Activated T-helper 1 cell treated with anti-CD3 and anti-CD28 coated beads, Interleukin-12 subunit alpha, Interleukin-12 subunit beta, Interleukin-2, Interleukin-4 antibody, amounts not matched to agents 30 ng/mL and 10 ng/mL and 1 ng/mL, durations not matched to agents 14 hours and 24 hours and 36 hours (primary cell): ENCODE measurements around the gene ZNF337. TPM values are rescaled to one million over a fixed set of nuclear protein-coding genes. Genes with fewer than 3 reads are reported as not detected.
"Not testable (repeated sequence)": the region's sequence is repeated elsewhere in the genome, so short reads cannot be mapped to it uniquely, and the experiment has no call there.

Experiments used
- DNase-seq: peaks from one replicate; pipeline ENCODE4 v3.0.0; 2021; ENCODE audit warnings: low spot score
- H3K27ac Mint-ChIP-seq: one replicate; pipeline ENCODE4 v1.8.0; 2021; ENCODE audit warnings: mild to moderate bottlenecking, mixed read lengths
- H3K27me3 Mint-ChIP-seq: one replicate; pipeline ENCODE4 v1.8.0; 2022; ENCODE audit warnings: mild to moderate bottlenecking, moderate library complexity, mixed read lengths; ENCODE audit not compliant: insufficient read depth
- H3K36me3 Mint-ChIP-seq: one replicate; pipeline ENCODE4 v1.8.0; 2021; ENCODE audit warnings: low read depth, mixed read lengths
- H3K4me1 Mint-ChIP-seq: one replicate; pipeline ENCODE4 v1.8.0; 2021; ENCODE audit warnings: low read depth, mixed read lengths
- H3K4me3 Mint-ChIP-seq: one replicate; pipeline ENCODE4 v1.8.0; 2021; ENCODE audit warnings: mild to moderate bottlenecking, moderate library complexity, mixed read lengths
- H3K9me3 Mint-ChIP-seq: one replicate; pipeline ENCODE4 v1.8.0; 2021; ENCODE audit warnings: mixed read lengths
- intact Hi-C: fragments of 100-400 bp; cut with micrococcal nuclease; formaldehyde crosslinking; loops from one replicate; pipeline ENCODE4 v1.15.1; 2024
- total RNA-seq: library from RNA; stranded (reverse); gene quantifications from 2 replicates; pipeline ENCODE4 v1.2.3, GENCODE V29; 2022

ZNF337 gene
- total RNA-seq, 1 donor from 2014 or later = 13.9 TPM

DNA sequence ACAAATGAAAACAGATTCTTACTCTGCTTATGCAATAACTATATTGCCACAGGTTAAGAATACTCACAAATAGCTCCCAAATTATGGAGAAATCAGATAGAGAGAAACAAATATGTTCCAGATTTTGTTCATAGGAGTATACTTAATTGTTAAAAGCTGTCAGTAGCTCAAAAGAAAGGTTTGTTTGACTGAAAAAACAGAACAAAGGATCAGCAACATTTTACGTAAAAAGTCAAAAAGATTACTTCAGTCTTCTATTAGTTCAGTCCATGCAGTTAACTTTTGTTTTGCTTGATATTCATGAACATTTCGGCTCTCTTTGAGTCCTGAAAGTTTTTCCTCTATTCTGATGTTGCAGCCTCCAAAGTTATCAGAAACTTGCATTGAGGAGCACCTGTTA lies 59.4 kb downstream of the ZNF337 start:
- Mint-ChIP-seq H3K36me3 (peaks cover 20% of the 10 kb centered on the region), H3K27me3 (peaks cover 1% of the 10 kb centered on the region), H3K27ac (no peak overlapping the region), H3K4me3 (no peak overlapping the region), H3K9me3 (peaks cover 21% of the 10 kb centered on the region), H3K4me1 (peaks cover 13% of the 10 kb centered on the region)
- no peak for DNase-seq
- intact Hi-C loops = no loop called here

DNA sequence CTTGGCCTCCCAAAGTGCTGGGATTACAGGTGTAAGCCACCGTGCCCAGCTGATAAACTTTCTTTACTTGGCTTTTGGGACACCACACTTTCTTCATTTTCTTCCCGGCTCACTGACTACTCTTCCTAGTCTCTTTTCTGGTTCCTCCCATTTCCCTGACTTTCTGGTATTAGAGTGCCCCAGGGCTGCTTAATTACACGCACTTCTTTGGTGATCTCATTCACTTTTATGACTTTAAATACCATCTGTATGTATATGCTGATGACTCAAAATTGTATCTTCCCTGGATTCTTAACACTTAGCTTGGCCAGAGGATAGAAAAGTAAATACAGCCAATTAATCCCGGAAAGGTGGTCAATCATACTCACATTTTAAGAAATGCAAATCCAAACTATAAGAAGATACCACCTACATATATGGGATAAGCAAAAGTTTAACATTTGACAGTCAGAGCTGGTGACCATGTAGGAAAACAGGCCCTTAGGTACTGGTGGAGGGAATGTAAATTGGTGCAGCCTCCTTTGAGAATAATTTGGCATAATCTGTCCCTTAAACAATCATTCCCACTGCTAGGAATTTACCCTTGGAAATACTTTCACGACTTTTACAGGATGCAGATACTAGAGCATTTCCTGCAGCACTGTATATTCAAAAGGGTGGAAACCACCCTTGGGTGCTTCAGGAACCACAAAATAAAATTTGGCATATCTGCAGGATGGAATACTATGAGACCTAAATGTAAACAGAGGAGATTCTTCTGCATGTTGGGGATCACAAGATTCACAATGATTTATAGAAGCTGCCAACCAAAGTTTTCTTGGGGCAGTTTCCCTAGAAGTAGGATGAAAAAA lies 63.5 kb downstream of the ZNF337 start:
- peaks cover 20% of the 10 kb centered on the region for H3K36me3 Mint-ChIP-seq
- intact Hi-C loops = no loop called here
- H3K4me1 Mint-ChIP-seq = peaks cover 13% of the 10 kb centered on the region

DNA sequence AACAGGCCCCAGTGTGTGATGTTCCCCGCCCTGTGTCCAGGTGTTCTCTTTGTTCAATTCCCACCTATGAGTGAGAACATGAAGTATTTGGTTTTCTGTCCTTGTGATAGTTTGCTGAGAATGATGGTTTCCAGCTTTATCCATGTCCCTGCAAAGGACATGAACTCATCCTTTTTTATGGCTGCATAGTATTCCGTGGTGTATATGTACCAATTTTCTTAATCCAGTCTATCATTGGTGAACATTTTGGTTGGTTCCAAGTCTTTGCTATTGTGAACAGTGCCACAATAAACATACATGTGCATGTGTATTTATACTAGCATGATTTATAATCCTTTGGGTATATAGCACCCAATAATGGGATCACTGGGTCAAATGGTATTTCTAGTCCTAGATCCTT lies 66.0 kb downstream of the ZNF337 start:
- DNase-seq, H3K27ac Mint-ChIP-seq, intact Hi-C loops, H3K27me3 Mint-ChIP-seq, H3K4me3 Mint-ChIP-seq: not testable (repeated sequence)
- Mint-ChIP-seq H3K4me1 (peaks cover 13% of the 10 kb centered on the region), H3K36me3 (peaks cover 14% of the 10 kb centered on the region), H3K9me3 (peaks cover 42% of the 10 kb centered on the region)

More for the DNA sequence above, 63.5 kb downstream of the ZNF337 start:
- Mint-ChIP-seq H3K27me3 (peaks cover 1% of the 10 kb centered on the region), H3K27ac (no peak overlapping the region), H3K4me3 (no peak overlapping the region), H3K9me3 (peaks cover 47% of the 10 kb centered on the region)
- no peak for DNase-seq

DNA sequence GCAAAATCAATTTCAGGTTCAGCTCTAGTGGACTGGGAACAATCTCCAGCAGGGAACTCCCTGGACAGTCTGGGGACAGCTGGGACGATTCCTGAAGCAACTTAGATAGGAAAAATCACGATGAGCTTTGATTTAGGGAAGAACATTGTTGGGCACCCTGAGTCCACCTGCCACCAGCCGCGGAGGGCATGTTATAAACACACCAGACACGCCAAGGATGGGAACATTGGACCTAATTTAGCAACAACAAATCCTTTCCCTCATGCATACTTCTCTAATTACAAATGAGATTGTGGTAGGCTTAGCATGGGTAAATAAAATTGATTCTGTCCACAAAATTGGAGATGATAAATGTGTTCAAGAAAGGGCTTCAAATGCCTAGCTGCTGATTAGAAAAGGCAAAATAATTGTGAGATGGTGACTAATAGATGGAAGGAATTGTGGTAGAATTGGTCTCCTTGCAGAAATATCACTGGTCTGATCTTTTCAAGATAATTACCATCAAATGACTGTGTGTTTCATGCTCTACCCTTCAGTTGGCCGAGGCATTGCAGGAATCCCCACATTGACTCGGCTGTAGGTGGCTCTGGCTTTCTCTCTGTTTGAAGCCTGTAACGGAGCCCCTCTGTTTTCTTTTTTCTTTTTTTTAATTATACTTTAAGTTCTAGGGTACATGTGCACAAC lies 66.7 kb downstream of the ZNF337 start:
- peaks cover 9% of the 10 kb centered on the region for H3K36me3 Mint-ChIP-seq
- peaks cover 42% of the 10 kb centered on the region for H3K9me3 Mint-ChIP-seq
- no peak overlapping the region for H3K27ac Mint-ChIP-seq
- no peak for DNase-seq
- peaks cover 13% of the 10 kb centered on the region for H3K4me1 Mint-ChIP-seq
- intact Hi-C loops = no loop called here
- H3K4me3 Mint-ChIP-seq = no peak overlapping the region
- peaks cover under 1% of the 10 kb centered on the region for H3K27me3 Mint-ChIP-seq

DNA sequence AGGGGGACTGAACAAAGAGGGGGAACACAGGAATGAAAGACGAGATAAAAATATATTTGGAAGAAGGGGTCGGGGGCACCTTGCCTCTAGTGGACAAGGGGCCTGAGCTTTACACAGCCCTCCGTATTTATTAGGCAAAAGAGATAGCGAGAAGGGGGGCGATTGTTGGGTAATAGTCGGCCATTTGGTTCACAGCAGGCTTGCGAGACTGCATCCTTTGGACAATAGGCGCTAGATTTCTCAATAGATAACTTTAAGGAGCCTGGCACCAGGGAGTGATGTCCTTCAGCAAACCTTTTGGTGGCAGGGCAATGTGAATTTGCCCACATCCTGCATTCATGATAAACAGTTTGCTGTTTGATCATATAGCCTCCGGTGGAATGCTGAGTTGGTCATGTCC lies 69.9 kb downstream of the ZNF337 start:
- Mint-ChIP-seq H3K36me3 (peaks cover 11% of the 10 kb centered on the region), H3K27me3 (peaks cover 4% of the 10 kb centered on the region), H3K4me3 (no peak overlapping the region), H3K9me3 (peaks cover 38% of the 10 kb centered on the region), H3K27ac (no peak overlapping the region), H3K4me1 (peaks cover 18% of the 10 kb centered on the region)
- intact Hi-C loops = no loop called here
- DNase-seq = no peak

DNA sequence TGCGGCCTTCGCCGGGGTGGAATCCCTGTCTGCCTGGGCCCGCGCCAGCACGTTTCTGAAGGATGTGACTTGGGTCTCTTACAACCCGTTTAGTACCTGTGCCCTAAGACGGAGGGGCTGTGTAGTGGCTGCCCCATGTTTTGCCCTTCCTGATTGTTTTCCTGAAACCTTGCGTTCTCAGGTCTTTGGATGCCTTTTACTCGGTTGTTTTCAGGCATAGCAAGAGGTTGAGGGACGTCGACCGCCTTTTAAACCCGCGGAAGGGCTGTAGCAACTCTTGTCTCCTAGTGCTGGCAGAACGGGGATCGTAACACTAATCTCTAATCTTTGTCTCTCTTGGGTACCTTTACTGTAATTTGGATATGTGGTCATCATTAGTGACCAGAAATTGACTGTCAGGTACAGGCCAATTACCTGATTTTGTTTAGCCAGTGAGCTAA lies 72.1 kb downstream of the ZNF337 start:
- H3K4me3 Mint-ChIP-seq = peak overlapping the region; percentile 91
- H3K27ac Mint-ChIP-seq = peak overlapping the region; percentile 98
- no peak for DNase-seq

More for the DNA sequence above, 72.1 kb downstream of the ZNF337 start:
- H3K36me3 Mint-ChIP-seq = peaks cover 14% of the 10 kb centered on the region
- peaks cover 4% of the 10 kb centered on the region for H3K27me3 Mint-ChIP-seq
- peaks cover 37% of the 10 kb centered on the region for H3K4me1 Mint-ChIP-seq
- H3K9me3 Mint-ChIP-seq = peaks cover 24% of the 10 kb centered on the region
- intact Hi-C loops = loop anchor here (1.0 to 5.0 kb wide), 7 partner anchors 39 to 632 kb away; partner anchors contain the start of genes ACSS1, APMAP, GINS1 and NINL

Other genes starting within 250 kb of the ZNF337 start
- gene NINL, start 111.3 kb downstream of the ZNF337 start, total RNA-seq = 2.0 and 2.5 TPM in 2 replicates
- 9.1 and 9.8 TPM in 2 replicates for gene NANP, start 72.8 kb downstream of the ZNF337 start, total RNA-seq